Fibroblast of mammary gland (primary cell): ENCODE measurements around the gene GNPTG.
A peak's percentile ranks its signal among the peaks of the same experiment; 100 is the strongest.

Experiments
- DNase-seq: peaks from one replicate; pipeline ENCODE4 v3.0.0-alpha.2; 2010; ENCODE audit warnings: low read depth
- H3K4me3 ChIP-seq: 2 replicates; pipeline ENCODE4 v1.5.1; 2011; ENCODE audit warnings: low read depth, mild to moderate bottlenecking, low read length, moderate library complexity; ENCODE audit not compliant: control insufficient read depth
- TF ChIP-seq, protein P1 (sequence below): conservative IDR thresholded peaks from 2 replicates; pipeline ENCODE4 v1.5.1; 2011; ENCODE audit warnings: low read depth, low read length, inconsistent platforms; ENCODE audit not compliant: control insufficient read depth, insufficient read depth

GNPTG gene

DNA sequence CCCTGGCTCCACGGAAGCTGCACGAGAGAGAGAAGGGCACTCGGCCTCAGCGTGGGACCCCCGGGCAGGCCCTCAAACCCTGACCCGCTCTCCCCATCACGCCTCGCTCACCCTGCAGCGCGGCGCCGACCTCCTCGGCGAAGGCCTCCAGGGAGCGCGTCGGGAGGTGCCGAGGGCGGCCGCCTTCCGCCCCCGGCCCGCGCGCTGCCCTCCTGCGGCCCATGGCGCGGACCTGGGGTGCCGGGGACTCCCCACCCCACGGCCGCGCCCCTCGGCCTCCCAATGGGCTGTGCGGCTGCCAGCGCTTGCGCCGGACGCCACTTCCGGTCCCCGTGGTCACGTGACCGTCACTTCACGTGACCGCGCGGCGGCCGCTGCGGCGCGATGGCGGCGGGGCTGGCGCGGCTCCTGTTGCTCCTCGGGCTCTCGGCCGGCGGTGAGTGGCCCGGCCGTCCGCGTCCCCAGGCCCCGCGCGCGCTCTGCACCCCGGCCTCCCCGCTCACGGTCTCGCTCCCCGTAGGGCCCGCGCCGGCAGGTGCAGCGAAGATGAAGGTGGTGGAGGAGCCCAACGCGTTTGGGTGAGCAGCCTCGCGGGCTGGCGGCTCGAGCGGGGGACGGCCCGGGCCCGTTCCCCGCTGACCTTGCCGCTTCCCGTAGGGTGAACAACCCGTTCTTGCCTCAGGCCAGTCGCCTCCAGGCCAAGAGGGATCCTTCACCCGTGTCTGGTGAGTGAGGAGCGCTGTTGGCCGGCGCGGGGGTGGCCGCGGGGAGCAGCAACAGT, at the start of gene GNPTG, which contains the start of gene TSR3:
GNPTG (plus strand) TSS at position 350 of the 781 bp plus-strand sequence; CDS start at position 385, 35 bp downstream.
TSR3 (minus strand) TSS at position 297 of the 781 bp plus-strand sequence; CDS start at position 223, 74 bp downstream.
- TF ChIP-seq, protein P1, sequence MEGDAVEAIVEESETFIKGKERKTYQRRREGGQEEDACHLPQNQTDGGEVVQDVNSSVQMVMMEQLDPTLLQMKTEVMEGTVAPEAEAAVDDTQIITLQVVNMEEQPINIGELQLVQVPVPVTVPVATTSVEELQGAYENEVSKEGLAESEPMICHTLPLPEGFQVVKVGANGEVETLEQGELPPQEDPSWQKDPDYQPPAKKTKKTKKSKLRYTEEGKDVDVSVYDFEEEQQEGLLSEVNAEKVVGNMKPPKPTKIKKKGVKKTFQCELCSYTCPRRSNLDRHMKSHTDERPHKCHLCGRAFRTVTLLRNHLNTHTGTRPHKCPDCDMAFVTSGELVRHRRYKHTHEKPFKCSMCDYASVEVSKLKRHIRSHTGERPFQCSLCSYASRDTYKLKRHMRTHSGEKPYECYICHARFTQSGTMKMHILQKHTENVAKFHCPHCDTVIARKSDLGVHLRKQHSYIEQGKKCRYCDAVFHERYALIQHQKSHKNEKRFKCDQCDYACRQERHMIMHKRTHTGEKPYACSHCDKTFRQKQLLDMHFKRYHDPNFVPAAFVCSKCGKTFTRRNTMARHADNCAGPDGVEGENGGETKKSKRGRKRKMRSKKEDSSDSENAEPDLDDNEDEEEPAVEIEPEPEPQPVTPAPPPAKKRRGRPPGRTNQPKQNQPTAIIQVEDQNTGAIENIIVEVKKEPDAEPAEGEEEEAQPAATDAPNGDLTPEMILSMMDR: no peak
- peak within 1 kb of the TSS; percentile 82 for H3K4me3 ChIP-seq
- DNase-seq: peak; percentile 85

DNA sequence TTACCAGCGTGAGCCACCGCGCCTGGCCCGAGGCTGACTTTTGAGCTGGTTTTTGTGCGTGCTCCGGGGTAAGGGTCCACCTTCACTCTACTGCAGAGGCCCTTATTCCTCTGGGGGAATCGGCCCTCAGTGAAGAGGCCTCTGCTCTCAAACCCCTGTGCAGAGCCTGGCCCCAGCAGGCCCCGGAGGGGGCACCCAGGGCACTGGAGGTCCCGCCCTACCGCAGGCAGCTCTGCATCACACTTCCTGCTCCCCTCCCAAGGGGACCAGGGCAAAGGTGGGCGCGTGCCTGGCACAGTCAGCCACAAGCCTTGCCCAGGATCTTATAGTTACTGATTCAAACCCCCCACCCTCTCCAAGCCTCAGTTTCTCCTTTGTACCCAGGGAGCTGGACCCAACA, 45.9 kb upstream of the GNPTG start:
- DNase-seq: no peak
- TF ChIP-seq, protein P1: no peak
- H3K4me3 ChIP-seq: no peak overlapping the region

DNA sequence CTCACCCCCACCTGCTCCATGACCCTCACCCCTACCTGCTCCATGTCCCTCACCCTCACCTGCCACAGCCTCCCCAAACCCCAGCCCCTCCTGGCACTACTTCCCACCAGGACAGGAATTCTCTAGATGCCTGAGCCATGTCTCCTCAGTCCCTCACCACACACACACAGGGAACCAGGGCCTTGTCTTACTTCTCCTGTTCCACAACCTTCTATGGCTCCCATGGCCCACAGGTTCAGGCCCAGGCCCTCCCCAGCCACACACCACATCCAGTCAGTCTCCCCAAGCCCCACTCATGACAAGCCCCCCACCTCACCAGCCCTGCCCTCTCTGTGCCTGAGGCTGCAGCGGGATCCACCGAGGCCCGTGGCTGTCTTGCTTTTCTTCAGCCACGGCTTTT, 45.4 kb upstream of the GNPTG start:
- TF ChIP-seq, protein P1: no peak
- H3K4me3 ChIP-seq: no peak overlapping the region
- DNase-seq: no peak

DNA sequence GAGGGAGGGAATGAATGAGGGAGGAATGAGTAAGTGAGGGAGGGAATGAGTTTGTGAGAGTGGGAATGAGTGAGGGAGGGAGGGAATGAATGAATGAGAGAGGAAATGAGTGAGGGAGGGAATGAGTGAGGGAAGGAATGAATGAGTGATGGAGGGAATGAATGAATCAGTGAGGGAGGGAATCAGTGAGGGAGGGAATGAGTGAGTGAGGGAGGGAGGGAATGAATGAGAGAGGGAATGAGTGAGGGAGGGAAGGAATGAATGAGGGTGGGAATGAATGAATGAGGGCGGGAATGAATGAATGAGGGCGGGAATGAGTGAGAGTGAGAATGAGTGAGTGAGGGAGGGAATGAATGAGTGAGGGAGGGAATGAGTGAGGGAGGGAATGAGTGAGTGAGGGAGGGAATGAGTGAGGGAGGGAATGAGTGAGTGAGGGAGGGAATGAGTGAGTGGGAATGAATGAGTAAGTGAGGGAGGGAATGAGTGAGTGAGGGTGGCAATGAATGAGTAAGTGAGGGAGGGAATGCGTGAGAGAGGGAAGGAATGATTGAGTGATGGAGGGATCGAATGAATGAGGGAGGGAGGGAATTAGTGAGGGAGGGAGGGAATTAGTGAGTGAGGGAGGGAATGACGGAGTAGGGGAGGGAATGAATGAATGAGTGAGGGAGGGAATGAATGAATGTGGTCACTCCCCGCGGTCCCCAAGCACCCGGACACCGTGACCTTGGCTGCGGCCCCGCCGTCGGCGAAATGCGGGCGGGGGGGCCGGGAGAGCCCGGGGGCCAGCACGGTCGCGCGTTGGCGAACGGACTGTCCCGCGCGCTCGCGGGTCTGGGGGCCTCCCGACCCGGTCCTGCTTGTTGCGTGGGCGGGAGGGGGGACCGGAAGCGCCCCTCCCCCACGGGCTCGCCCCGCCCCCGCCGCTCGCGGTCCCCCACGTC, 43.4 kb upstream of the GNPTG start:
- peak; percentile 60 for DNase-seq
- H3K4me3 ChIP-seq: peak overlapping the region; percentile 38
- TF ChIP-seq, protein P1: no peak

DNA sequence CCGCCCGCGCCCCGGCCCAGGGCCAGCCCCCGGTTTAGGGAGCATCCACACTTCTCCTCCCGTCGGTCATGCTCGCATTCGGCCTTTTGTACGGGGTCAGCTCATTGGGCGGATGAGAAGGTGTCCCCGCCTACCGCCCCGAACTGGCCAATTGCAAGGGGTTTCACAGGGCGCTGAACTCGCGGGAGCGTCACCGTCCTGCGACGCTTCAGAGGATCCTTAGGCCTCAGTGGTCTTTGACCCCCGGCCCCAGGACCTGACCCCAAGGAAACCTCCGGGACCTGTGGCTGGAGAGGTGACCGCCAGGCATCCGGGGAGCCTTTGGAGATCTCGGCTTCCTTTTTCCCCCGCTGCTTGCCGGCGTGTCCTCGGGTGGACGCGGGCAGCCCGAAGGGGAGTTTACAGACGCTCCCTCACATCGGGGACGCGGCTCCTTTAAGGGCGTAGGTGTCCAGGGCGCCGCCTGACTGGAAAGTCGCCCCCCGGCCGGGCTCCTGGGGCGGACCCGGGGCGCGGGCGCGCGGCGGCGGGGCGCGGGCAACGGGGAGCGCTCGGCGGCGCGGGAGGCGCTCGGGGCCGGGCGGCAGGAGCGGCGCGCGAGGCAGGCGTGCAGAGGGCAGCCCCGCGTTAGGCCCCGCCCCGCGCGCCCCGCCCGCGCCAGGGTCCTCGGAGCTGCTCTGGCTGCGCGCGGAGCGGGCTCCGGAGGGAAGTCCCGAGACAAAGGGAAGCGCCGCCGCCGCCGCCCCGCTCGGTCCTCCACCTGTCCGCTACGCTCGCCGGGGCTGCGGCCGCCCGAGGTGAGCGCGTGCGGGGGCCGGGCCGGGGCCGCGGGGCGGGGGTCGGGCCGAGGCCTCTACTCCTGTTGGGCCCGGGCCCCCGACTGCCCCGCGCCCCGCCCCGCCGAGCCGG, 42.5 kb upstream of the GNPTG start, which contains the start of gene UBE2I:
UBE2I (plus strand) TSS at position 660 of the 909 bp plus-strand sequence. CDS start 4,395 bp downstream, outside the sequence.
- TF ChIP-seq, protein P1: no peak
- H3K4me3 ChIP-seq: peak within 1 kb of the TSS; percentile 83
- peak; percentile 97 for DNase-seq
